Stimulated activated CD4-positive, alpha-beta T cell treated with anti-CD3 and anti-CD28 coated beads, TNF-alpha, amount 100 ng/mL, for 48 hours (primary cell): ENCODE measurements around the gene GSX2.

Experiments
- DNase-seq, 3 donors: peaks; one replicate each; pipeline ENCODE4 v3.0.0-alpha.2; 2020; ENCODE audit warnings: low read depth in 3 of 3

The GSX2 gene

DNA sequence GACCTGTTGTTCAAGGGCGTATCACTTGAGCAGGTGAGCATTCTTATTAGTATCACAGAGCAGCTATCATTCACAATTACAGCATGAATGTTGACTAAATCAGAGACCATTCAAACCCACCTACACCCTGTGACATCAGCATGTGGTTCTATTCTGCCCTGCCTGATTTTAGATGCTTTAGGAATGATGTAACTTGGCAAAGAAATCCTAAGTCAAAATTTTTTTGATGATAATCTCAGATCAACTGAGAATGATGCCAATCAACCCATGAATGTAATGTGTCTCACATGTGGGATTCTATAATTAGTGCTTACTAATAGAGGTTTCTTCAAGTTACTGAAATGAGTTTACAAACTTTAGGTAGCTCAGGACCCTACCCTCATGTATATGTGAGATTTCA is 22.2 kb upstream of the GSX2 start:
- DNase-seq, result no peak

DNA sequence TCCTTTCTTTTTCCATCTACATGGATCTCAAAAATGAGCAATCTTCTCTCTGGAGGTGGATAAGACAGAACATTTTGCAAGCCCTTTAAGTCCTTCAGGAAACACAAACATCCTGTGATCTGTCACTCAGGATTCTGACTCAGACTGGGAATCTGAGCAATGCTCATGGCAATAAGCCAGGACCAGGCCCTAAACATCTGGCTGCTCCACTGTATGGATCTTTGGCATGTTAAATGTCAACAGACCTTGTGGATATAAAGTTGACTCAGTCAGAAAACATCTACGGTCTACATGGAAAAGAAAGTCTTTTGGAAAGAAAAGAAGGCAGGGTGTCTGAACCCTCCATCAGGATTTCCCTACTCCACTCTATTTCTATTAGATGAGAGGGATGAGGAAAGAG is 17.8 kb upstream of the GSX2 start:
- no peak for DNase-seq

DNA sequence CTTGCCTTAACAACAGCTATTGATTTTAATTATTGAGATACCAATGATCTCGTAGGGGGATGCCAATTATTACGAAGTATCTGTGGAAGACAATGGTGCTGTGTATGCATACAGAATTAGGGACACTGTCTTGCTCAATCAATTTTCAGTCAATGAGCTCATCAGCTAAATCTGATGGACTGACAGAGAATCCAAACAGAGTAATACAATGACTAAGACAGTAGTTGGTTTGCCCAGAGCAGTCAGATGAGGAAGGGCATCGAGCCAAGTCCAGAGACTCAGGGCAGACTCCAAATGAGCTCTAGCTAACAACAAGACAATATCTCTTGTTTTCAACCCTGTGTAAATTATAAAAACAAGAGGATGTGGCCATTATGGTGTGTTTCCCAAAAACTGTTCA is 14.7 kb upstream of the GSX2 start:
- no peak for DNase-seq

DNA sequence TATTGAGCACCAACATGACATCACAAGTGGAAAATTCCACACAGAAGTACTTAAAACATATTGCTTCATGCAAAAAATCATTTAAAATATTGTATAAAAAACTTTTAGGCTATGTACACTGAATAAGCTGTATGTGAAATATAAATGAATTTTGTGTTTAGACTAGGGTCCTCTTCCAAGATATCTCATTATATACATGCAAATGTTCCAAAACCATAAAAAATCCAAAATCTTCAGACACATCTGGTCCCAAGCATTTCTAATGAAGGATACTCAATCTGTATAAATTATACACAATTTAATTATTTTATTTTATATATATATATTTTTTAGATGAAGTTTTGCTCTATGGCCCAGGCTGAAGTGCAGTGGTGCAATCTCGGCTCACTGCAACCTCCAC is 10.1 kb upstream of the GSX2 start:
- DNase-seq, result no peak

DNA sequence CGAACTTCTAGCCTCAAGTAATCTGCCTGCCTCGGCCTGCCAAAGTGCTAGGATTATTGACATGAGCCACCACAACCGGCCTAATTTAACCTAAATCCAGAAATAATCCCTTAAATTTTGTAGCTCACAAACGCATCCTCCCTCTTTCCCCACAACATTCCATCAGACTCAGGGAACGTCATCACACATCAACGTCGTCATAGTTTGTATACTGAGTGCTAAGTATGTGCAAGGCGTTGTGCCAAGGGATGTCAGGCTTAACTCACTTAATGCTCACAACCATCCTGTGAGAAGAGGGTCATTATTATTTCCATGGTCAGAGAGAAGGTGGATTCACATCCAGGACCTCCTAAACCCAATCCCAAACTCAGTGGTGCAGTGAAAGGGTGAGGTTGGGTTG is 9.6 kb upstream of the GSX2 start:
- DNase-seq, result no peak

DNA sequence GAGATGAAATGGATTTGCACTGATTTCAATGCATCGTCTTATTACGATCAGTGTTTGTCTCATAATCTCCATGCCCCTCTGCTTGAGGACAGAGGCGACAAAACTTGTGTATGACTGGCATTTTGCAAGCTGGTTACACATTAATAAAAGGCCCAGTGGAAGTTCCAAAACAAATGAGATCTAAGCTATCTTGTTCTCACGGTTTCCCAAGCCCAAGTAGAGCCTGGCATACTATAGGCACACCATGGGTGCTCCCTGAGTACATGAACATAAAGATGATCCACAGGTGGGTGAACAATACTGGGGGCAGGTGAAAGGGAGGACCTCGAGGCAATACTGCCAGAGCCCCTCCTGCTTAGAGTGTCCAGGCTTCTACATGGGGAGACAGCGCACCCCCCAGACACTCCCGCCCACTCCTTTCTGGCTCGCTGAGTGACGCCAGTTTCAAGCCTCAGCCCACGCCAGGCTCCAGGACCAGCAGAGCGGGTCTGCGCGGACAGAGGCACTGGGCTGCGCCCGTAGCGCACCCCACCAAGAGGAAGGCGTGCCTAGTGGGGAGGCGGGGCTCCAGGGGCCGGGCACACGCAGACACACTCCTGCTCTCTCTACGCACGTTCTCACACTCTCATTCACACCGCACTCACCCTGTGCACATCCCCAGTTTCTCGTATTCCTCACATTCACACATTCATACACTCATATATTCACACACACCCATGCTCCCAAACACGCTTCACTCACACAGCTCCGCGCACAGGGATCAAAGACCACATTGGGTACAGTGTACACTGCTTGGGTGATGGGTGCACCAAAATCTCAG is 8.9 kb upstream of the GSX2 start:
- no peak for DNase-seq

DNA sequence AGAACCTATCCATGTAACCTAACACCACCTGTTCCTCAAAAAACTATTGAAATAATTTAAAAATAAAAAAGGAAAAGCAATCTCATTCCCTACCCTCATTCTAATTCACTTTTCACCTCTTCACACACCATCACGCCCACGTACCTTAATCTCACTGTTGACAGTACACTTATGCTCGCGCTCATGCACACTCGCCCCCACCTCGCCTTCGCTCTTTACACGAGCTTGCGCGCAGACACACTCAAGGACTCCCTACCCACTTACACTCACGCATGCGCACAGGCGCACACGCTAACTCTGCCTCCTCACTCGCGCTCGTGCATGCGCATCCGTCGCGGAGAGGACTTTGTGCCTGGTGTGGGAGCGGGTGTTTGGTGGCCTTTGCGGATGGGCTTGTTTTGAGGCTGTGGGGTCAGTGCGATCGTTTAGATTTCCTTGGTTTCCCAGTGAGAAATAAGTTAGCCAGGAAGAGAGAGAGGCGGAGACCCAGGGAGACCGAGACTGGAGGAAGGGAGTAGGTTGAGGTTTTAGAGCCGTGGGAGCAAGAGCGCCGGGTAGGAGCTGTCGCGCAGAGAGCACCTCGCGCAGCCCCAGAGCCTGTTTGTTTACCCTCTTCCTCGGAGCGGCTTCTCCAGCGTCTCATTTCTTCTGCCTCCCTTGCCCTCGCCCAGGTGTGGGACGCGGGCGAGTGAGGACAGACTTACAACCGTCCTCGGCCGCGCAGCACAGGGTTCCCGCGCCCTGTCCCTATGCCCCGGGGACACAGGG is 8.1 kb upstream of the GSX2 start:
- peak; percentile 50 to 63 (median 61) for DNase-seq

DNA sequence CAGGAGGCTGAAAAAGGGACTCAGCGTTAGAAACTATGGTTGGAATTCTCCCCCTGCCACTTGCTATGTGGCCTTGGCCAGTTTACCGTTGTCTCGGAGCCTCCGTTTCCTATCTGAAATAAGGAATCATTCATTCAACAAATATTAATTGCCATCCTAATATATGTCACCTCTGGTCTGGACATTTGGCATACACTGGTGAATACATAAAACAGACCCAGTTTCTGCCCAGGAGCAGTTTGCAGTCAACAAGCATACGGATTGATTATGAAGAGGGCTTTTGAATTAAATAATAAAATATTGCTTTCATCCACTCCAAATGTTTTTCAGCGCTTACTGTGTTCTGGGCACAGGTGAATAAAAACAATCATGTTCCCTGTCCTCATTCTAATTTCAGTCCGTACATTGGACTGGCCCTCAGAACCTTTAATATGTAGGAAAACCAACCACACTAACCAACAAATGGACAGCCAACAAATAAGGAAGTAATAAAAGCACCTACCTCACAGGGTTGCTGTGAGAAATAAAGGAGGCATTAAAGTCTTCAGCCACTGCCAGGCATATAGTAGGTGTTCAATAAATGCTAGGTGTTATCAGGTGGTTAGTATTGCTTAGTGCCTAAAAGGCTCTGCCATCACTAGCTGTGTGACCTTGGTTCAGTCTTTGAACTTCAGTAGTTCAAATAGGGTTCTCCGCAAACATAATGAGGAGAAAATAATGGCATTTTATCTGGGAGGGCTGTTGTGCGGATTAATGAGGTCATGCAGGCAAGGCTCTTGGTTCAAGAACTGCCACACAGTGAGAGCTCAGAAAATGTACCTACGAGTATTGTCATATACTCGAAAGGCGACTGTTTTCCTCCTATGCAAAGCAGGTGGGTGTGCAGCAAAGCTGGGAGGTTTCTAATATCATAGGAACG is 7.3 kb upstream of the GSX2 start:
- DNase-seq, result no peak

DNA sequence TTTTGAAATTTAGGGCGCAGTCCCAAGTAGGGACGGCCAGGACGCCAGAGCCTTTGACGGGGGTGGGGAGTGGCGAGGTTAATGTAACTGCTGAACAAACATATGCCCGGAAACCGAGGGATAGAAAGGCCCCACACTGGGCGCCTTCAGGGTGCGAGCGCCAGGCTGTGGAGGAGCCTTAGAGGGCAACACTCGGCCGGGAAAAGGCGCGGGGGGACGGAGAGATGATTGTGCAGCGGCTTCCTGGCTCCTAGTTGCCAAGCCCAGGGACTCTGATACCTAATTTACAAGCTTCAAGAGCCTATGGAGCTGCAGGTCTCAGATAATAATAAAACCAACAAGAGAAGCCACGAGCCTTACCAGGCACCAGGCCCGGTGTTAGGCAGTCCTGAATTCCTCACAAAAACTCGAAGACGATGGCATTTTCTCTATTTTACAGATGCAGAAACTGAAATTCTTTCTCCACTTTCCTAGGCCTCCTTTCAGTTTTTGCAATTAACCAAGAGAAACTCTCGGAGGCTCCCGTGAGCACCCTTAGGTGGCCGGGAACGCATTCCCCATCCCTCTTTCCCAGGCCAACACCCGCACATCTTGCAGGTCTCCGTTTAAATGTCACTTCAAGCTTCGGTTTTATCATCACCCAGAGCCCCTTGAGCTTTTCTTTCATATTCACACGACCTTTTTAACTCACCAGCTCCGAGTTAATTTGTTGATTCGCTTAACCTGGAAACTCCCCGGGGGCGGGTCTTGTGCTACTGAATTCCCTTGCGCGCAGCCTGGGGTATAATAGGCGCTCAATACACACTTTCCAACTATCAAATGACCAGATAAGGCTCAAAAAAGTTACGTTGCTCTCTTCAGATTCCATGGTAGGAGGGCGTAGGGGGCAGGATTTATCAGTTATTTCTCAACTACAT is 6.4 kb upstream of the GSX2 start:
- DNase-seq, result no peak

DNA sequence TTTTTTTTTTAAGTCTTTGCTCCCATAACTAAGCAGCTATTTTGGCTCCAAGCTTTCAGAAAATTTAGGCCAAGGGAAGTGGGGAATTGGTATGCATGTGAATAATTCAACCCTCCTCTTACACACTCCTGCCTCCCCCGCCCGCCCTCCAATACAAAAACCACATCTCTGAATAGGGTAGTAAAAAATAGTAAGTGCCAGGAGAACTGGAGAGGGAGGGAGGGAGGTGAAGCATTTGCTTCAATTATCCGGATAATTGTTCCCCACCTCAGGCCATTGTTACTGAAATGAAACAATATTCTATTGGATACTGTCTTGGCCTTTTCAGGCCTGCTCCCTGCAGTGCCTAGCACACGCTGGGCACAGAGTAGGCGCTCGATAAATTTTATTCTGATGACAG is 5.5 kb upstream of the GSX2 start:
- no peak for DNase-seq

DNA sequence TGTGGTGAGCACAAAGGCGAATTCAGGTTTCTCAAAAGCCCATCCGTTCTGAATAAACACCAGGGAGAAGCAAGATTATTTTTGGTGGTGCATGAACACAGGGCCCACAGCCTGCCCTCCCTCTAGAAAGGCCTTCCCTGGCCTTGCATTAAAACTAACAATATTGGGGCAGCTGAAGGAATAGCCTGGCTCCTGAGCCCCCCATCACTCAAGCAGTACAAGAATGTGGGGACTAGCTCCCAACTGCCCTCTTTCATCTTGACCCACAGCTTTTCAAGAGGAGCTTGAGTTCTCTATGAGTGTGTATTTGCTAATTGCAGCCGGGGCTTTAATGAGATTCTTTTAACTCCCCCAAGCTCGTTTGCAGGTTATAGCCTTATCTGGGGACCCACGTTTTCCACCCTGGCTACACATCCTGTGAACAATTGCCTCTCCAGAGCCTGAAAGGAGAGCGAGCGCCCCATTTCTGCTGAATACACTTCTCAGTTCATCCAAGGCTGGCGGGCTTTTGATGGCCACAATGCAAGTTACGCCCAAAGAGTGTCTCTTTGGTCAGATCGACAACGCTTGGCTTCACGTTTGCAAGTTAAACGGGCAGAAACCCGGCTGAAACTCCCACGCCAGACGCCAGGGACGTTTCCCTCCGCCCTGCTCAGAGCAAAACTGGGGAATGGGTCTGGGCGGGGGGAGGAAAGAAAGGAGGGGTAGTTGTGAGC is 4.7 kb upstream of the GSX2 start:
- DNase-seq, result no peak

DNA sequence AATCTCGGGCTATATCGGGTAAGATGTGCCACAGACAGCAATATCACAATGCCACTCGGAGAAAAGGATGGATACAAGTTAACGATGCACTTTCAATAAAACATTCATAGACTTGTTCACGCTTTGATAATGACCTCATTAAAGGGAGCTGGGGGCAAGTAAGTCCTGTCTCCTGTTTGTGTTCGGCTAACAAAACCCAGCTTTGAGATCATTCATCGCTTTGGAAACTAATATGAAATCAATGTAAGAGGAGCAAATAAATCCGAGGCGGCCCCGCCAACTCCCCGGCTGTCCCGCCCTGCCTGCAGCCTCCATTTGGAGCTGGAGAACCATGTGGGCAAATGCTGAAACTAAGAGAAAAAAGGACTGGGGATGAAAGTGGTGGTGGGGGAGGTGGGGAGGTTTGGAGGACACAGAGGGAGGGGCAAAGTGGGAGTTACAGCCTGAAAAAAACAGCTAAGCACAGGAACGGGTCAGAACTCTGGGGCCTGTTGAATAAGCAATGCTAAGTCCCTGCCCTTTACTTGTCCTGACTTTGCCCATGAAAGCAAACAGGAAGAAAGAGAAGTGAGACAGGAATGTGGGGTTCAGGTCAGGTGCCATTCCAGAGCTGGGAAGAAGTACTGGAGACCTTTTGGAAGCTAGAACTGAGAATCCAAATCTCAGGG is 3.5 kb upstream of the GSX2 start:
- DNase-seq, result no peak

DNA sequence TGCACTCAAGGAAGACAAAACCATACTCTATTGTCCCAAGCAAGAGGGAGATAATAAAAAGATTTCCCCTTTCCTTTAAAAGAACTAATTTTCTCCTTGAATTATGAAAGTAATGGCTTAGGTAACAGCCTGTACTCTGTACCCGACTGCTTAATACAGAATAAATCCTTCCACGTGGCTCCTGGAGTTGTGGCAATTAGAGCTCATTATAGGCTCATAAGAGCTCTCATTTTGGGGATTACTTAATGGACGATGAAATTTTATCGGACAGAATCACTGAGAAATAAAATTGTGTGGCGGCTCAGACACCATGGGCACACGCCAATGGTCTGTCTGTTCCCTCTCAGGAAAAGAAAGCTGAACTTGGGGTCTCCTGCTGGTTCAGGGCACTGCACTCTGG is 2.8 kb upstream of the GSX2 start:
- DNase-seq, result no peak

DNA sequence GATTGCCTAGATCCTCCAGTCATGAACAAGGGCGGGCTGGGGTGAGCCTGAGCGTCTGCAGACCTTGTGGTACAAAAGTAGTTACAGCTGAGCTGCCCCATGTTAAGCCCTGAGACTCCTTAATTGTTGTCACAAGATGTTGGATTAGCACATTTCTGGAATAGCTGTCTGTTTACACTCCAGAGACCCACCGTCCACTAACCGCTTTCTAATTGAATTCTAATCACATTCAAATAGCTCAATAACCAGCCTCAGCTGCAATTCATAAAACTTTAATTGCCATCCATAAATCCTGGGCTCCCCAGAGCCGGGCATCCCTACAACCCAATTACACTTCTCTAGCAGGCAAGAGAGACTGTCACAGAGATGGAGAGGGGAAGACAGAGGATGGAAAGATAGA is 1.6 kb upstream of the GSX2 start:
- DNase-seq, result no peak

DNA sequence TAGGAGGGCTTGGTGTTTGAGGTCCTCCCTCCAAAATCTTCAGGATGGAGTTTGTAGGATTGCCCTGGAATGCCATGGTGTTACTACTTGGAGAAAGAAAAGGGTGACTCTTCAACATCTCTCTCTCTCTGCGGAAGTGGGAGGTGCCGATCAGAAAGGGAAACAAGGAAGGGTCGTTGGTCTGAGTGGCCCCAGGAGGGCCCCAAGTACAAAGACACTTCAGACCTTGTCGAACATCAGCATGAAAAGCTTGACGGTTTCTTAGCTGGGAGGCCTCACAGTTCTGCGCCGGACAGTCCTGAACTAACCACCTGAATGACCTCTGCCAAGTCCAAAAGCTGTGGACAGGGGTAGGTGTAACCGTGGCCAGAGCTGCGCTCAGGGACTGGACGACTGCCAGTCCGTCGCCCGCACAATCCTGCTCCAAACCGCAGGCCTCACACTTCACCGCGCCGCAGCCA is 646 bp upstream of the GSX2 start:
- DNase-seq, result no peak

DNA sequence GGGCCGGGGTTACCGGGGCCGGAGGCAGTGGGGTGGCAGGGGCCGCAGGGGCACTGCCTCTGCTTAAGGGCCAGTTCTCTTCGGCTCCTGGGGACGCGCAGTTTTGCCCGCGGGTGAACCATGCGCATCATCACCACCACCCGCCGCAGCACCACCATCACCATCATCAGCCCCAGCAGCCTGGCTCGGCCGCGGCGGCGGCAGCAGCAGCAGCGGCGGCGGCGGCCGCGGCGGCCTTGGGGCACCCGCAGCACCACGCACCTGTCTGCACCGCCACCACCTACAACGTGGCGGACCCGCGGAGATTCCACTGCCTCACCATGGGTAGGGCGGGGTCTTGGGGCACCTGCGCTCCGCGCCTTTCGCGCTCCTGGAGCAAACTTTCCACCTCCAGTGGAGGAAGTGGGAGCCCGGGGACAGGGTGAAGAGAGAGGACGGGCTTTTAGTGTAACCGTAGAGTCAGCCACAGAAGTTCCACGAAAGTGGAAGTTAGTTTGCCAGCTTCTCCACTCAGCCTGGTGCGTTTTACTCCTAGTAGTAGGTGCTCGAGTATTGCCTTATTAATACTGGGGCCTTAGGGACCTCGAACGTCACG is 729 bp downstream of the GSX2 start:
- no peak for DNase-seq

DNA sequence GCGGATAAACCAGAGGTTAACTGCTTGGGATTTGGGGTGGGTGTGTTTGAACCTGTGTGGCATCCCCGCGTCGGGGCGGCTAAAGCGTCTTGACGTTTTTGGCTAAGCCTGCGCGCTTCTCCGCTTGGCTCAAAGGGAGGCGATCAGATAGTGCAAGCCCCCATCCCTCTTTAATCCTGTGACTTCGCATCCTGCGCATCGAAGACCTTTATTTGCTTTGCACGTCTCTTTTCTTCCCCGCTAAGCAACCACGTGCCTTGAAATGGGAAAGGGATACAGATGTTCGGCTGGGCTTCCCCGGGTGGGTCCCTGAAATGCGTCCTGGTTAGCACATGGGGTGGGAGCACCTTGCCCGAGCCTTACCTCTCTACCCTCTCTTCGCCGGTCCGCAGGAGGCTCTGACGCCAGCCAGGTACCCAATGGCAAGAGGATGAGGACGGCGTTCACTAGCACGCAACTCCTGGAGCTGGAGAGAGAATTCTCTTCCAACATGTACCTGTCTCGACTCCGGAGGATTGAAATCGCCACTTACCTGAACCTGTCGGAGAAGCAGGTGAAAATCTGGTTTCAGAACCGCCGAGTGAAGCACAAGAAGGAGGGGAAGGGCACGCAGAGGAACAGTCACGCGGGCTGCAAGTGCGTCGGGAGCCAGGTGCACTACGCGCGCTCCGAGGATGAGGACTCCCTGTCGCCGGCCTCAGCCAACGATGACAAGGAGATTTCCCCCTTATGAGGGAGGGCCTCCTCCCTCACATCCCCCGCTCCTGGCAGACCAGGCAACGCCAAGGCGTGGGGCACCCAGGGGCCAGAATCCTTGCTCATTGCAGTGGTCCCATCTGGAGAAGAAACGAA is 1.5 kb downstream of the GSX2 start:
- DNase-seq, result no peak

DNA sequence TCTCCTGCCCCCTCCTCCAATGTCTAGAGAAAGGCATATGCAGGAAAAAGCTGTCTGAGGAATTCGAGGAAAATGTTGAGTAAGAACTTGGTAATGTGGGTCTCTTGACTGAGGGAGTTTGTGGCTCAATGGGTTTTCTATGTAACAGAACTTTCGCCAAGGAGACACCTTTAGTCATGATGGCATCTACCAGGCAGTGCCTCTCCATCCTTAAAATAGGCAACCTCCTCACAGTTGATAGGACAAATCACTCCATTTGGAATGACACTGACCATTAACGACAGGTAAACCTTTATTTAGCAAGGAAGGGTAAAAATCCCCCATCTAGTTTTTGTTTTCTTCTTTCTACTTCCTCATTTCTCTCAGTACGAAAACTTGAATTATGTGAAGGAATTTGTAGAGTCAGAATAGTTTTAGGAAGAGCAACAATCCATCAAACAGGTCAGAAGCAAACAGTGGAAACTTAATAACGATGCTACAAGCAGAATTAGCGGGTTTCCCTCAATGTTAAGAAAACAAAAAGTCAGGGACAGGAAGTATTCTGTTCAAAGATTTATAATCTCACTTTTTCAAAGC is 2.7 kb downstream of the GSX2 start:
- DNase-seq, result no peak
